Lung (tissue), 12 donors: ENCODE data around the gene MASTL. TPM values are rescaled to one million over a fixed set of nuclear protein-coding genes. Genes with fewer than 3 reads are reported as not detected.

Experiments
- ATAC-seq: fragments of 200-7000 bp; cut with Tn5 transposase; one replicate; pipeline ENCODE4 v1.9.1; 2020; ENCODE audit warnings: moderate number of reproducible peaks; ENCODE audit not compliant: insufficient read depth, low FRiP score
- DNase-seq, 3 donors: peaks; one replicate each; pipeline ENCODE4 v3.0.0-alpha.2; 2013 to 2017
- H3K27ac ChIP-seq, 2 donors: one replicate each; pipeline ENCODE4 v1.5.1; 2013; ENCODE audit warnings: mild to moderate bottlenecking in 2 of 2, moderate library complexity in 2 of 2, control low read depth in 1 of 2, inconsistent platforms in 1 of 2, low read depth in 1 of 2, low read length in 1 of 2
- H3K27me3 ChIP-seq, 3 donors: one replicate each; pipeline ENCODE4 v1.5.1; 2013; ENCODE audit warnings: low read length in 2 of 3; ENCODE audit not compliant: control insufficient read depth in 3 of 3, insufficient read depth in 3 of 3
- H3K36me3 ChIP-seq, 4 donors: one replicate each; pipeline ENCODE4 v1.5.1; 2013; ENCODE audit warnings: low read length in 4 of 4, mild to moderate bottlenecking in 1 of 4, moderate library complexity in 1 of 4; ENCODE audit not compliant: control insufficient read depth in 4 of 4, insufficient read depth in 4 of 4
- H3K4me1 ChIP-seq, 5 donors: one replicate each; pipeline ENCODE4 v1.5.1; 2013; ENCODE audit warnings: low read length in 5 of 5, mild to moderate bottlenecking in 2 of 5, moderate library complexity in 1 of 5; ENCODE audit not compliant: control insufficient read depth in 5 of 5, insufficient read depth in 5 of 5
- H3K4me3 ChIP-seq: one replicate; pipeline ENCODE4 v1.5.1; 2013; ENCODE audit warnings: mild to moderate bottlenecking, control low read depth, moderate library complexity
- H3K9ac ChIP-seq, 2 donors: one replicate each; pipeline ENCODE4 v1.5.1; 2013; ENCODE audit warnings: low read length in 2 of 2, control low read depth in 1 of 2; ENCODE audit not compliant: insufficient read depth in 1 of 2
- H3K9me3 ChIP-seq, 4 donors: one replicate each; pipeline ENCODE4 v1.5.1; 2013; ENCODE audit warnings: low read length in 3 of 4, mild to moderate bottlenecking in 1 of 4, moderate library complexity in 1 of 4; ENCODE audit not compliant: control insufficient read depth in 4 of 4, insufficient read depth in 3 of 4
- CTCF ChIP-seq: IDR thresholded peaks from 2 replicates; pipeline ENCODE4 v1.5.1; 2012; ENCODE audit warnings: mild to moderate bottlenecking; ENCODE audit errors: control extremely low read depth, extremely low read depth
- WGBS, 2 donors: extraction: QIAGEN DNeasy Blood & Tissue Kit; methylation state at CpG; one replicate each; pipeline ENCODE4 v1.1.7; 2013; 5-methylcytosine and 5-hydroxymethylcytosine counted together
- polyA plus RNA-seq, 2 donors: library from polyadenylated mRNA; stranded (reverse); fragments of 200-250 nt; gene quantifications; one replicate each; pipeline ENCODE4 v1.2.1, GENCODE V29; 2013
- total RNA-seq, 2 donors: library from RNA; depleted of rRNA in 1 of 2; stranded (reverse); fragments of >200 nt in 1 of 2; gene quantifications; one replicate each; pipeline ENCODE4 v1.2.1, GENCODE V29; 2014 to 2021
- donor health status: control.
- donor health status: control.
- donor health status: Bipolar disorder and iron deficiency.
- donor health status: healthy.
- donor health status: DM: yes; HTN: yes; CAD: no.

MASTL gene
- total and polyA plus RNA-seq, 4 donors: 4.5 to 12.2 (median 6.3) TPM

GRCh38 chr10:27157150-27157549, 2.0 kb downstream of the MASTL start:
- Histone ChIP-seq H3K9ac (no peak overlapping the region), H3K36me3 (peaks cover 1 to 11% (median 7%) of the 10 kb centered on the region in 4 donors), H3K9me3 (no peaks in the 10 kb centered on the region), H3K27ac (no peak overlapping the region), H3K4me1 (peaks cover 4 to 15% (median 10%) of the 10 kb centered on the region in 5 donors), H3K4me3 (no peak overlapping the region), H3K27me3 (no peaks in the 10 kb centered on the region)
- WGBS, 2 donors: 77 to 81% methylated on average over 2 of the region's 2 CpGs
- ATAC-seq (no peak), DNase-seq (no peak)
- no peak for TF ChIP-seq CTCF

- Histone ChIP-seq H3K27me3 (no peaks in the 10 kb centered on the region), H3K9me3 (no peaks in the 10 kb centered on the region), H3K4me1 (peaks cover 0 to 4% (median 0%) of the 10 kb centered on the region in 5 donors), H3K4me3 (no peak overlapping the region), H3K36me3 (peaks cover 1 to 11% (median 7%) of the 10 kb centered on the region in 4 donors), H3K9ac (no peak overlapping the region), H3K27ac (no peak overlapping the region)
- DNase-seq: no peak
- no peak for ATAC-seq
- TF ChIP-seq CTCF: no peak
These were observed 3.3 kb downstream of the MASTL start for GRCh38 chr10:27158421-27158820.

- DNase-seq: no peak
- TF ChIP-seq CTCF: no peak
- Histone ChIP-seq H3K27me3 (no peaks in the 10 kb centered on the region), H3K9me3 (no peaks in the 10 kb centered on the region), H3K4me1 (no peaks in the 10 kb centered on the region), H3K9ac (no peak overlapping the region), H3K4me3 (no peak overlapping the region), H3K36me3 (peaks cover 8 to 13% (median 12%) of the 10 kb centered on the region in 4 donors), H3K27ac (no peak overlapping the region)
- WGBS, 2 donors: 83 to 98% methylated on average over 4 of the region's 4 CpGs
- no peak for ATAC-seq
These were observed 14.7 kb downstream of the MASTL start for GRCh38 chr10:27169849-27170248.

GRCh38 chr10:27188259-27188658, 33.1 kb downstream of the MASTL start:
- TF ChIP-seq CTCF: no peak
- ATAC-seq (no peak), DNase-seq (no peak)
- H3K4me1 ChIP-seq: no peaks in the 10 kb centered on the region
- no peaks in the 10 kb centered on the region for H3K27me3 ChIP-seq
- no peak overlapping the region for H3K4me3 ChIP-seq
- H3K9ac ChIP-seq: no peak overlapping the region
- no peaks in the 10 kb centered on the region for H3K9me3 ChIP-seq
- WGBS, 2 donors: 96 to 98% methylated on average over 1 of the region's 1 CpG
- H3K36me3 ChIP-seq: peaks cover 0 to 11% (median 3%) of the 10 kb centered on the region in 4 donors
- H3K27ac ChIP-seq: no peak overlapping the region
